GM10248 (cell line): ENCODE measurements around the gene TEKT3.
A peak's percentile ranks its signal among the peaks of the same experiment; 100 is the strongest.

ENCODE experiments used
- CTCF ChIA-PET: fragments of 300-600 bp; sonication (Branson Sonifier 250); formaldehyde crosslinking; extraction: SDS; loops from one replicate; lab custom pipeline; 2021; ENCODE audit warnings: antibody characterized with exemption; lab: Yijun Ruan, JAX
- POLR2A ChIA-PET: fragments of 350-650 bp; sonication (Branson Sonifier 250); formaldehyde crosslinking; extraction: SDS; loops from one replicate; lab custom pipeline; 2020; ENCODE audit warnings: antibody characterized with exemption; lab: Yijun Ruan, JAX
- DNase-seq: peaks from one replicate; pipeline ENCODE4 v3.0.0; 2012; ENCODE audit errors: extremely low spot score
- CTCF ChIP-seq: IDR thresholded peaks from 2 replicates; pipeline ENCODE4 v1.5.1; 2012; ENCODE audit warnings: mild to moderate bottlenecking, low read depth; ENCODE audit errors: extremely low read depth, missing control alignments, control extremely low read depth

Gene TEKT3

GRCh38 chr17:15263206-15263579 lies 78.2 kb downstream of the TEKT3 start:
- POLR2A ChIA-PET: no interaction called here

GRCh38 chr17:15262291-15263205 lies 78.8 kb downstream of the TEKT3 start:
- TF ChIP-seq CTCF: no peak
- no peak for DNase-seq
- ChIA-PET POLR2A (no interaction called here), CTCF (interaction anchor here (1.1 to 2.4 kb wide), 3 partner anchors 10 to 241 kb away, joined by 3 to 10 read pairs (median 6); no protein-coding TSS in a partner anchor)

More at GRCh38 chr17:15263206-15263579, 78.2 kb downstream of the TEKT3 start:
- CTCF ChIA-PET: interaction anchor here (1.1 to 2.4 kb wide), 3 partner anchors 9 to 240 kb away, joined by 3 to 10 read pairs (median 6); no protein-coding TSS in a partner anchor
- no peak for DNase-seq
- no peak for TF ChIP-seq CTCF

GRCh38 chr17:15261802-15262290 lies 79.6 kb downstream of the TEKT3 start:
- TF ChIP-seq CTCF: no peak
- POLR2A ChIA-PET: no interaction called here
- CTCF ChIA-PET: interaction anchor here (1.1 to 2.4 kb wide), 2 partner anchors 242 kb away, joined by 3 to 10 read pairs; no protein-coding TSS in a partner anchor
- DNase-seq: no peak

GRCh38 chr17:15261258-15261801 lies 80.1 kb downstream of the TEKT3 start:
- ChIA-PET CTCF (interaction anchor here (1.1 kb wide), 1 partner anchor 243 kb away, joined by 3 read pairs; no protein-coding TSS in a partner anchor), POLR2A (no interaction called here)
- no peak for DNase-seq
- no peak for TF ChIP-seq CTCF

- POLR2A ChIA-PET: no interaction called here
- CTCF ChIA-PET: interaction anchor here (1.1 to 4.6 kb wide), 2 partner anchors 242 to 243 kb away, joined by 3 to 75 read pairs; no protein-coding TSS in a partner anchor
- DNase-seq: peak; percentile 71
- TF ChIP-seq CTCF: peak; percentile 68
Observed at GRCh38 chr17:15260376-15261257, 80.8 kb downstream of the TEKT3 start.
